ENCODE data around the gene NDUFA11. TPM values are rescaled to one million over a fixed set of nuclear protein-coding genes. Genes with fewer than 3 reads are reported as not detected.

NDUFA11 gene
- total RNA-seq, 1 donor from 2014 or later = 590 TPM

- peaks cover 83% of the 10 kb centered on the region for H3K36me3 ChIP-seq
- H3K4me3 ChIP-seq = no peak overlapping the region
- H3K9me3 ChIP-seq (replicated peaks) = no peaks in the 10 kb centered on the region
- H3K27ac ChIP-seq (replicated peaks) = no peak overlapping the region
- DNase-seq = no peak
- intact Hi-C loops (cut with micrococcal nuclease) = no loop called here
- no peaks in the 10 kb centered on the region for H3K27me3 ChIP-seq (ENCODE audit: low read depth)
- peaks cover 33% of the 10 kb centered on the region for H3K4me1 ChIP-seq
- TF ChIP-seq CTCF (IDR thresholded peaks at IDR 0.05; ENCODE audit: borderline replicate concordance) = no peak
Observed at GRCh38 chr19:5918463-5919079, 15.0 kb upstream of the NDUFA11 start.

DNA sequence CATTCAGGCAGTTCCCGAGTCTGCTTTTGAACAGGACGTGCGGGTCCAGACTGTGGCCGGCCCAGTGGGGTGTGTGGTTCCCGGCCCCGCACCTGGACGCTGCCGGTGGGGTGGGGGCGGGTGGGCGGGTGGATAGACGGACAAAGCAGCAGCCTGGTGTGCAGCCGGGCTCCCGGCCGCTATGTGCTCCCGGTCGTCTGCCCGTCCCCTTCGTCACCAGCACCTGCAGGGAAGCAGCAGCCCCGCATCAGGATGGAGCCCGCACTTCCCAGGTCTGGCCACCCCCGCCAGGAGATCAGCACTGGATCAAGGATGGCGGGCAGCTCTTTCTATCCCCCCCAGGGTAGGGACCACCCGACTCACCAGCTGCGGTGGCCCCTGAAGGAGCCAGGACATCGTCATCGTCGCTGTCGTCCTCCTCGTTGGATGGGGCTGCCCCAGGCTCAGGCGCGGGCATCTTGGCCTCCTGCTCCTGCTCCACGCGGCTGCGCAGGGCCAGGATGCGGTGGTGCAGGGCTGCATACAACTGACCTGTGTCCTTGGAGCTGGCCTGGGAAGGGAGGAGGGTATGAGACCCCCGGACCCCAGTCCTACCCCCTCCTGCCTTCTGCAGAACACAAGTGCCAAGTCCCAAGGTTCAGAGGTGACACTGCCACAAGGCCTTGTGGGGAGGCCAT is 14.0 kb upstream of the NDUFA11 start:
- Histone ChIP-seq H3K4me3 (no peak overlapping the region), H3K36me3 (peaks cover 73% of the 10 kb centered on the region), H3K27ac (replicated peaks) (no peak overlapping the region), H3K9me3 (replicated peaks) (no peaks in the 10 kb centered on the region), H3K4me1 (peaks cover 33% of the 10 kb centered on the region), H3K27me3 (ENCODE audit: low read depth) (no peaks in the 10 kb centered on the region)
- no peak for TF ChIP-seq CTCF (IDR thresholded peaks at IDR 0.05; ENCODE audit: borderline replicate concordance)
- DNase-seq = no peak
- intact Hi-C loops (cut with micrococcal nuclease) = no loop called here

DNA sequence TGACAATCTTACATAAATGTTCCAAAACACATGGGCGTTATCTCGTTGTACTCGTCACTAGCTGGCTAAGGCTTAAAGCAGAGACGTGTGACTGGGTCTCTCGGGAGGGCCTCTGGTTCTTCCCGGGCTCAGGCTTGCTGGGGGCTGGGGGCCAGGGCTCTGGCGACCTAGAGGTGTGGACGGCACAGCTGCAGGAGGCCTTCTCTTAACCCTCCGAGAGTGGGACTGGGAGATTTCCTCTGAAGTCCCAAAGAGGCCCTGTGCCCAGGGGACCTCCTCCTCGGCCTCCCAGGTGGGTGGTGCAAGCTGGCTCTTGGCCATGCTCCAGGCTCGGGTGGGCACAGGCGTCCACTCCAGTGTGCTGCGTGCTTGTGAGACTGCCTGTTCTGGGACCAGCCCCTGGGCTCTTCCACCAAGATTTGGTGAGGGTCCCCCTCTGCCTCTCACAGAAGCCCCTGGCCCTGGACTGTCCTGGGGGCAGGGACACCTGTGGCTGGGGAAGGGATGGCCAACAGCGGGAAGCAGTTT is 12.7 kb upstream of the NDUFA11 start:
- H3K36me3 ChIP-seq = peaks cover 60% of the 10 kb centered on the region

DNA sequence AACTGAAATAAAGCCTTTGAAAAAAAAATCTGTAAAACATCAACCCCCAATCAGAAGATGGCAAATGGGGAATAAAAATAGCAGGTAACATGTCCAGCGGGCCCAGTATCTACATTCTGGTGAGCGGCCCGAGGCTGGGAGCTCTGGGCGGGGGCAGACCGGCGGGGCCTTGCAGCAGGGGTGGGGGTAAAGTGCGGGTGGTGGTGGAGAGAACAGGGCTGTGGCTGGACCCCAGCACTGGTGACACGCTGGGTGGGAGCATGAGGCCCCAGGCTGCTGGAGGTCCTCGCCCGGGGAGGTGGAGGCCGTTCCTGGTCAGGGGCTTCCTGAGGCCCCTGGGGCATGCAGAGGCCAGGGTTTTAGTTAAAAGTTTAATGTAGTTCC is 12.2 kb upstream of the NDUFA11 start:
- no peak for TF ChIP-seq CTCF (IDR thresholded peaks at IDR 0.05; ENCODE audit: borderline replicate concordance)
- Histone ChIP-seq H3K36me3 (peaks cover 55% of the 10 kb centered on the region), H3K4me3 (no peak overlapping the region), H3K4me1 (peaks cover 33% of the 10 kb centered on the region), H3K27ac (replicated peaks) (peak overlapping the region; percentile 69), H3K9me3 (replicated peaks) (no peaks in the 10 kb centered on the region), H3K27me3 (ENCODE audit: low read depth) (no peaks in the 10 kb centered on the region)
- DNase-seq = no peak
- intact Hi-C loops (cut with micrococcal nuclease) = no loop called here

More for the DNA sequence above, 12.7 kb upstream of the NDUFA11 start:
- H3K4me1 ChIP-seq = peaks cover 33% of the 10 kb centered on the region
- H3K27ac ChIP-seq (replicated peaks) = peak overlapping the region; percentile 69
- H3K4me3 ChIP-seq = no peak overlapping the region
- intact Hi-C loops (cut with micrococcal nuclease) = no loop called here
- no peak for TF ChIP-seq CTCF (IDR thresholded peaks at IDR 0.05; ENCODE audit: borderline replicate concordance)
- no peaks in the 10 kb centered on the region for H3K9me3 ChIP-seq (replicated peaks)
- no peak for DNase-seq
- no peaks in the 10 kb centered on the region for H3K27me3 ChIP-seq (ENCODE audit: low read depth)

DNA sequence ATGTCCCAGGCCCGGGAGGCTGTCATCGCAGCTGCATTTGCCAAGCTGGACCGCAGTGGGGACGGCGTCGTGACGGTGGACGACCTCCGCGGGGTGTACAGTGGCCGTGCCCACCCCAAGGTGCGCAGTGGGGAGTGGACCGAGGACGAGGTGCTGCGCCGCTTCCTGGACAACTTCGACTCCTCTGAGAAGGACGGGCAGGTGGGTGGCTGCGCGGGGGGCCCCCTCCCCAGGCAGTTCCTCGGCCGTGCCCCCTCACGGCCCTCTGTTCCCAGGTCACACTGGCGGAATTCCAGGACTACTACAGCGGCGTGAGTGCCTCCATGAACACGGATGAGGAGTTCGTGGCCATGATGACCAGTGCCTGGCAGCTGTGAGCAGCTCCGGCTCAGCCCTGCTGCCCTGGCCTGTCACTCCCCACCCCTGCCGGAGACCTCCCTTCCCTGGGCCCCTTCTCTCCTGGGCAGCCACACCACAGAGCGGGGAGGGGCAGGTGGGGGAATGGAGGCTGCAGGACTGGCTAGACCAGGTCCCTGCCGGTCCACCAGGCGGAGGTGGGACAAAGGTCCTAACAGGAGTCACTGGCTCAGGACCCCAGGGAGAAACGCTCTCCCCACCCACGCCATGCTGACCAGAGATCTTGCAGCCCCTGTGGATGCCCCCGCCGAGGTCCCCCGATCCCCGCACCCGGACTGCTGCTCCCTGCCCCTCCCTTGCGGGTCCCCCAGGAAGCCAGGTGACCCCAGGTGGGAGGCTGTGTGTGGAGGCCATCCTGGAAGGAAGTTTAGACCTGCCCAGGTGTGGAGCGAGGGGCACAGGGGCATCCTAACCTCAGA is 11.6 kb upstream of the NDUFA11 start:
- TF ChIP-seq CTCF (IDR thresholded peaks at IDR 0.05; ENCODE audit: borderline replicate concordance) = no peak
- Histone ChIP-seq H3K4me1 (peaks cover 33% of the 10 kb centered on the region), H3K9me3 (replicated peaks) (no peaks in the 10 kb centered on the region), H3K27ac (replicated peaks) (peak overlapping the region; percentile 69), H3K4me3 (no peak overlapping the region), H3K27me3 (ENCODE audit: low read depth) (no peaks in the 10 kb centered on the region), H3K36me3 (peaks cover 49% of the 10 kb centered on the region)
- no peak for DNase-seq
- intact Hi-C loops (cut with micrococcal nuclease) = no loop called here

Measured in left ventricle myocardium inferior (tissue), 1 donor.